ENCODE results near the gene MED26. TPM values are rescaled to one million over a fixed set of nuclear protein-coding genes. Genes with fewer than 3 reads are reported as not detected.

MED26 gene
- total and polyA plus RNA-seq, 10 of the 15 experiments (the other 5 are each of a cell fraction or from before 2014, with no cell fraction given): 1.1 to 21.4 (median 9.7) TPM

GRCh38 chr19:16582486-16583261 lies 45.3 kb downstream of the MED26 start:
- no peak overlapping the region for H3K4me3 ChIP-seq
- FAIRE-seq: no peak
- H3K79me2 ChIP-seq (ENCODE audit: control insufficient read depth, insufficient read depth, low read length): peaks cover 94% of the 10 kb centered on the region
- SMC1A ChIA-PET (ENCODE audit: uncharacterized antibody, unreplicated experiment): interaction anchor here (0.9 to 2.0 kb wide), 4 partner anchors 9 to 39 kb away, joined by 3 to 6 read pairs (median 4); no protein-coding TSS in a partner anchor
- H4K20me1 ChIP-seq (ENCODE audit: control insufficient read depth, insufficient read depth): no peaks in the 10 kb centered on the region; the same call in 1 of the 2 replicates
- no peak overlapping the region for H2AFZ ChIP-seq (ENCODE audit: control insufficient read depth, low read depth, low read length)
- BruUV-seq (replicated peaks): no TSS peak
- TF ChIP-seq POLR2A (IDR thresholded peaks at IDR 0.05; ENCODE audit: low read depth, low read length): peak; percentile 5; the same call in 1 of the 2 replicates
- TF ChIP-seq SPI1 (IDR thresholded peaks at IDR 0.05; ENCODE audit: borderline replicate concordance, insufficient read depth, low read depth, low read length): no peak
- no peak for TF ChIP-seq STAT3 (IDR thresholded peaks at IDR 0.05; ENCODE audit: low read depth, low read length)
- no peak for TF ChIP-seq ZBED1 (IDR thresholded peaks at IDR 0.05; ENCODE audit: borderline replicate concordance)
- TF ChIP-seq RAD21 (IDR thresholded peaks at IDR 0.05; ENCODE audit: insufficient read depth, low read depth, low read length): no peak
- TF ChIP-seq RUNX3 (IDR thresholded peaks at IDR 0.05; ENCODE audit: low read length): no peak
- TF ChIP-seq EP300 (IDR thresholded peaks at IDR 0.05; ENCODE audit: borderline replicate concordance in 1 of 2, control insufficient read depth in 1 of 2, low read depth in 2 of 2, low read length in 2 of 2): no peak
- no peak for TF ChIP-seq MLLT1 (IDR thresholded peaks at IDR 0.05)
- H3K4me1 ChIP-seq (ENCODE audit: control insufficient read depth, insufficient read depth, low read length): peaks cover 48% of the 10 kb centered on the region
- H3K27ac ChIP-seq (ENCODE audit: control insufficient read depth, insufficient read depth): peak overlapping the region; percentile 99
- RAD21 ChIA-PET (ENCODE audit: unreplicated experiment): interaction anchor here (1.0 kb wide), 2 partner anchors 42 to 136 kb away, joined by 3 read pairs; no protein-coding TSS in a partner anchor
- peaks cover 18 to 22% of the 10 kb centered on the region in 2 experiments for H3K36me3 ChIP-seq (ENCODE audit: control insufficient read depth in 2 of 2, insufficient read depth in 2 of 2, low read length in 1 of 2)
- intact Hi-C loops (cut with micrococcal nuclease; ENCODE audit: unreplicated experiment) (no loop called here), in situ Hi-C loops (cut with MboI) (loop anchor here (25.0 kb wide), 1 partner anchor 1995 kb away; the partner anchor contains the start of gene CLEC17A)
- H3K9ac ChIP-seq (ENCODE audit: control insufficient read depth, insufficient read depth, low read length): no peak overlapping the region
- 83% methylated on average over 10 of the region's 10 CpGs for WGBS (ENCODE audit: insufficient coverage, insufficient replicate concordance, low lambda C conversion rate, missing lambda C conversion rate)
- no peak for ATAC-seq
- H3K27me3 ChIP-seq (replicated peaks in 1 of 2; ENCODE audit: control insufficient read depth in 2 of 2, insufficient read depth in 2 of 2, low read length in 1 of 2): no peaks in the 10 kb centered on the region
- no peak for DNase-seq (ENCODE audit: low read depth, low spot score)
- H3K4me2 ChIP-seq (ENCODE audit: control insufficient read depth, insufficient read depth): peak overlapping the region; percentile 46
- CTCF ChIA-PET: interaction anchor here (1.7 to 9.8 kb wide), 2 partner anchors 42 to 43 kb away, joined by 6 to 83 read pairs; partner anchors contain the start of gene MED26
- POLR2A ChIA-PET: interaction anchor here (1.2 to 6.8 kb wide), 3 partner anchors 7 to 42 kb away, joined by 4 to 93 read pairs (median 5); partner anchors contain the start of gene SLC35E1
- no peaks in the 10 kb centered on the region for H3K9me3 ChIP-seq (replicated peaks; ENCODE audit: control insufficient read depth, insufficient read depth, low read length)

Data from GM12878 (cell line).